ENCODE data around the gene TBCK.

Gene TBCK

DNA sequence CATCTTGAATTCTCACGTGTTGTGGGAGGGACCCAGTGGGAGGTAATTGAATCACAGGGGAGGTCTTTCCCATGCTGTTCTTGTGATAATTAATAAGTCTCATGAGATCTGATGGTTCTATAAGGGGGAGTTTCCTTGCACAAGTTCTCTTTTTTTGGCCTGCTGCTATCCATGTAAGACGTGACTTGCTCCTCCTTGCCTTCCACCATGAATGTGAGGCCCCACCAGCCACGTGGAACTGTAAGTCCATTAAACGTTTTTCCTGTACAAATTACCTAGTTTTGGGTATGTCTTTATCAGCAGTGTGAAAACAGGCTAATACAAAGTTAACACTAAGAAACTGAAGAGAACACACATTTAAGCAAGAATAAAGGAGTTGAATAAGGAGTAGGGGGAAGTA lies 16.0 kb downstream of the TBCK start:
- ChIA-PET CTCF (no interaction called here), POLR2A (interaction anchor here (1.1 kb wide), 1 partner anchor 16 kb away, joined by 5 read pairs; the partner anchor contains the start of gene TBCK)
- TF ChIP-seq, protein P1, sequence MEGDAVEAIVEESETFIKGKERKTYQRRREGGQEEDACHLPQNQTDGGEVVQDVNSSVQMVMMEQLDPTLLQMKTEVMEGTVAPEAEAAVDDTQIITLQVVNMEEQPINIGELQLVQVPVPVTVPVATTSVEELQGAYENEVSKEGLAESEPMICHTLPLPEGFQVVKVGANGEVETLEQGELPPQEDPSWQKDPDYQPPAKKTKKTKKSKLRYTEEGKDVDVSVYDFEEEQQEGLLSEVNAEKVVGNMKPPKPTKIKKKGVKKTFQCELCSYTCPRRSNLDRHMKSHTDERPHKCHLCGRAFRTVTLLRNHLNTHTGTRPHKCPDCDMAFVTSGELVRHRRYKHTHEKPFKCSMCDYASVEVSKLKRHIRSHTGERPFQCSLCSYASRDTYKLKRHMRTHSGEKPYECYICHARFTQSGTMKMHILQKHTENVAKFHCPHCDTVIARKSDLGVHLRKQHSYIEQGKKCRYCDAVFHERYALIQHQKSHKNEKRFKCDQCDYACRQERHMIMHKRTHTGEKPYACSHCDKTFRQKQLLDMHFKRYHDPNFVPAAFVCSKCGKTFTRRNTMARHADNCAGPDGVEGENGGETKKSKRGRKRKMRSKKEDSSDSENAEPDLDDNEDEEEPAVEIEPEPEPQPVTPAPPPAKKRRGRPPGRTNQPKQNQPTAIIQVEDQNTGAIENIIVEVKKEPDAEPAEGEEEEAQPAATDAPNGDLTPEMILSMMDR (IDR thresholded peaks at IDR 0.05; ENCODE audit: control extremely low read depth, extremely low read depth, low read depth, missing control alignments), result no peak
- DNase-seq (ENCODE audit: extremely low spot score), result no peak

DNA sequence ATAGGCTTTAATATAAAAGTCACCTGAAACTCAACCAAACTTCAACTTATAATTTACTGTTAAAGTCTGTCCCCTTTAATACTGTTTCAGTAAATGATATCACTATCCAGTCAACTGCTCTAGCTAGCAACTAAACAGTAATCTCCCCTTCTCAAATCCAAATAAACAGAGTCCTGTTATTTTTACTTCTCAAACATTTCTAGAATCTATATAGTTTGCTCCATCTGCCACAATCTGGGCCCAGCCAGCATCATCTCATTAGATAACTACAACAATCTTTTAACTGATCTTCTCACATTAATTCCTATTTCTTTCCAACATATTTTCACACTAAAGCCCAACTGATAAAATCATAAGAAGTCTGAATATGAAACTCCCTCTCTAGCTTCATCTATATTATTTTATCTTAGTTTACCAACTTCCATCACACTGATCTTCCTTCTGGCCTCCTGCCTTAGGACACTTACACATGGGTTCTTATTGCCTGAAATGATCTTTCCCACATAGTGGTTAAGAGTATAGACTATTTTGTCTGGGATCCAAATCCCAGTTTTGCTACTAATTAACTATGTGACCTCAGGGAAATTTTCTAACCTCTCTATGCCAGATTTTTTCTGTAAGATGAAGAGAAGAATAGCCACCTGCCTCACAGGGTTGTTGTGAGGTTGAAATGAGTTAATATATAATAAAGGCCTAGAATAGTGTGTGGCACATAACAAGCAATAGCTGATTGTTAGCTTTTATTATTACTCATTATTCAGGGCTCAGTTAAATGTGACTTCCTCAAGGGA lies 18.6 kb downstream of the TBCK start:
- POLR2A ChIA-PET, result no interaction called here
- TF ChIP-seq, protein P1 (IDR thresholded peaks at IDR 0.05; ENCODE audit: control extremely low read depth, extremely low read depth, low read depth, missing control alignments), result no peak
- CTCF ChIA-PET, result interaction anchor here (1.2 to 2.6 kb wide), 2 partner anchors 25 to 31 kb away, joined by 3 to 8 read pairs; no protein-coding TSS in a partner anchor
- no peak for DNase-seq (ENCODE audit: extremely low spot score)

DNA sequence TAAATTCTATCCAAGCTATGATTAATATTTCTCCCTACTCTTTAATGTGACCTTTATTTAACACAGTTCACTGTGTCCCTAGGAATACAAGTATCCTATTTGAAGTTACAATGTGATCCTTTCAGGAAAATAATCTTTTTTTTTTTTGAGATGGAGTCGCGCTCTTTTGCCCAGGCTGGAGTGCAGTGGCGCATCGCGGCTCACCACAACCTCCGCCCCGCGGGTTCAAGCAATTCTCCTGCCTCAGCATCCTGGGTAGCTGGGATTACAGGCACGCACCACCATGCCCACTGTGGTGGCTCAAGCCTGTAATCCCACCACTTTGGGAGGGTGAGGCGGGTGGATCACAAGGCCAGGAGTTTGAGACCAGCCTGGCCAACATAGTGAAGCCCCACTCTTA lies 21.9 kb downstream of the TBCK start:
- no peak for DNase-seq (ENCODE audit: extremely low spot score)
- ChIA-PET POLR2A (no interaction called here), CTCF (interaction anchor here (1.1 kb wide), 1 partner anchor 27 kb away, joined by 3 read pairs; no protein-coding TSS in a partner anchor)
- TF ChIP-seq, protein P1 (IDR thresholded peaks at IDR 0.05; ENCODE audit: control extremely low read depth, extremely low read depth, low read depth, missing control alignments), result no peak

DNA sequence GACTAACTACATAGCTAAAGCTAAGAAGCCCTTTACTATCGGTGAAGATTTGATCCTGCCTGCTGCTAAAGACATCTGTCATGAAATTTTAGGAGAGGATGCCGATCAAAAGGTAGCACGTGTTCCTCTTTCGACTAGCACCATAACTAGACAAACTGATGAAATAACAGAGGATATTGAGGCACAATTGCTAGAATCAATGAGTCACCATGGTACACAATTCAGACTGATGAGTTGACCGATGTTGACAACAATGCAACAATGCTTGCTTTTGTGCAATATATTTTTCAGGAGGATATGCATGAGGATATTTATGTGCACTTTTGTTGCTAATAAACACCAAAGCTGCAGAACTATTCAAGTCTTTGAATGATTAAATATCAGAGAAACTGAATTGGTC lies 24.3 kb downstream of the TBCK start:
- POLR2A ChIA-PET, result no interaction called here
- DNase-seq (ENCODE audit: extremely low spot score), result no peak
- TF ChIP-seq, protein P1 (IDR thresholded peaks at IDR 0.05; ENCODE audit: control extremely low read depth, extremely low read depth, low read depth, missing control alignments), result no peak
- CTCF ChIA-PET, result interaction anchor here (1.3 to 1.8 kb wide), 3 partner anchors 10 to 16 kb away, joined by 3 to 7 read pairs (median 5); no protein-coding TSS in a partner anchor

DNA sequence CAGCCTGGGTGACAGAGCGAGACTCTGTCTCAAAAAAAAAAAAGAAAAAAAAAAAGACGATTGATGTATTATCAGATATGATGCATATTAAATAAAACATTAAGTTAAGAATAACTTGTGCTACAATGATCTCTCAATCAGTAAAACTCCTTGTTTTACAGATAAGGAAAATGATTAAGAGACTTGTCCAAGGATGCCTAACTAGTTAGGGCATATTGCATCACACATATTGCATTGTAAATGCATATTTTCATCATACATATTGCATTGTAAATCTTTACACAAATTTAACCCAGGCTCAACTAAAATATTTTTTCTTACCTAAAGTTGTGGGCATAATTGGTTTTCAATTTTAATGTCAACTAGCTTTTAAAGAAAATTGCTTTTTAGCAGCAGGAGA lies 26.3 kb downstream of the TBCK start:
- CTCF ChIA-PET, result no interaction called here
- TF ChIP-seq, protein P1 (IDR thresholded peaks at IDR 0.05; ENCODE audit: control extremely low read depth, extremely low read depth, low read depth, missing control alignments), result no peak
- no peak for DNase-seq (ENCODE audit: extremely low spot score)
- POLR2A ChIA-PET, result no interaction called here

DNA sequence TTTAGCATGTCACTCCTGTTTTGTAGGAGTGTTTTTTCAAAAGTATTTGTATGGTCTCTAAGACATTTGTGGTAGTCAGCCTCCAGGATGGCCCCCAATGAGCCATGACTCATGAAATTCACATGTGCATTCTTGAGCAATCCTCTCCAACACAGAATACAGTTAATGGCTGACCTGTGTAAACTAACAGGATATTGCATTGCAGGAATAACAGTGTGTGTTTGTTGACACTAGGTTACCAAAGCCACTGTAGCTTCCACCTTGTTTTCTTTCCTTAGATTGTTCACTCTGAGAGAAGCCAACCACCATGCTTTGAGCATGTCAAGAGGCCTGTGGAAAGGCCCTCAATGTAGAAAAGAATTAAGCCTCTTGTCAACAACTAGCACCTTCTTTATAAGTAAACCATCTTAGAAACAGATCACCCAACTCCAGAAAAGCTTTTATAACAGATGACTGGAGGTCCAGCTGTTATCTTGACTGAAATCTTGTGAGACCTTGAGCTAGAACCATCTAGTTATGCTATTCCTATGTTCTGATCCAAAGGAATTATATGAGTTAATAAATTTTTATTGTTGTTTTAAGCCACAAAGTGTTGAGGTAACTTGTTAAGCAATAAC lies 28.5 kb downstream of the TBCK start:
- DNase-seq (ENCODE audit: extremely low spot score), result no peak

More for the DNA sequence above, 28.5 kb downstream of the TBCK start:
- ChIA-PET CTCF (no interaction called here), POLR2A (no interaction called here)
- TF ChIP-seq, protein P1 (IDR thresholded peaks at IDR 0.05; ENCODE audit: control extremely low read depth, extremely low read depth, low read depth, missing control alignments), result no peak

All from GM10248 (cell line).